AG04450 (cell line): ENCODE measurements around the gene HTRA1. TPM values are rescaled to one million over a fixed set of nuclear protein-coding genes. Genes with fewer than 3 reads are reported as not detected.

Experiments used
- CTCF ChIA-PET: fragments of 300-600, 350-600 bp; formaldehyde crosslinking; extraction: SDS; loops from one replicate; lab custom pipeline; 2022; ENCODE audit warnings: antibody characterized with exemption, inconsistent platforms; lab: Charles Lee
- POLR2A ChIA-PET: fragments of 350-600 bp; formaldehyde crosslinking; extraction: SDS; loops from one replicate; lab custom pipeline; 2021; ENCODE audit warnings: antibody characterized with exemption, inconsistent platforms; lab: Yijun Ruan, JAX
- DNase-seq: peaks from one replicate; pipeline ENCODE4 v3.0.0-alpha.2; 2011; ENCODE audit warnings: low read depth, low spot score
- H3K27ac ChIP-seq: one replicate; pipeline ENCODE4 v1.5.1; 2012; ENCODE audit warnings: low read depth, low read length, control low read depth
- H3K27me3 ChIP-seq: one replicate; pipeline ENCODE4 v1.6.0; 2012; ENCODE audit warnings: low read length; ENCODE audit not compliant: control insufficient read depth, insufficient read depth
- H3K4me3 ChIP-seq: 2 replicates; pipeline ENCODE4 v1.5.1; 2011; ENCODE audit warnings: mild to moderate bottlenecking, low read depth, low read length, control low read depth
- H3K9me3 ChIP-seq: 2 replicates; pipeline ENCODE4 v1.5.1; 2012; ENCODE audit warnings: low read length; ENCODE audit not compliant: control insufficient read depth, insufficient read depth
- polyA plus RNA-seq: library from polyadenylated mRNA; depleted of rRNA; stranded (reverse); fragments of >200 nt; gene quantifications from 2 replicates; pipeline ENCODE4 v1.2.3, GENCODE V29; 2011
- TF ChIP-seq, protein P1 (sequence below): IDR thresholded peaks from 2 replicates; pipeline ENCODE4 v1.5.1; 2011; ENCODE audit warnings: low read depth, low read length, control low read depth, inconsistent platforms

Gene HTRA1
- polyA plus RNA-seq, 1 experiment: 187 TPM

DNA sequence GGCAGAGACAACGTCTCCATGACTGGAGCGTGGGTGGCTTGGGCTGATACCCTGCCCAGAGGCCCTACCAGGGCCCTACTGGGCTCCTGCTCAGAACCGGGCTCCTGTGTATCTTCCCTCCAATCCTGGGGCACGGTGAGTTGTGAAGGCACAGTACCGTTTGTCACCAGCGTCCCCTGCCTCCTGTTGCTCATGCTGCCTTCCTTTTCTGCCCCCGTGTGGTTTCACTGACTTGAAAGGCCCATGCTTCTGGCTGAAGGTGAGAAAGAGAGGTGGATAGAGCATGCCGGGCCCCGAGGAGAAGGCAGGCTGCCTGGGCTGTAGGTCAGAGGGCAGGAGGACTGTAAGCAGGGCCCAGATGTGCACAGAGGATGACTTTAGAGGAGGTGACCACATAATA is 90.1 kb downstream of the HTRA1 start:
- CTCF ChIA-PET: no interaction called here
- H3K27ac ChIP-seq: no peak overlapping the region

GRCh38 chr10:122553341-122553740 is 92.0 kb downstream of the HTRA1 start:
- H3K27ac ChIP-seq: no peak overlapping the region
- peaks cover 7% of the 10 kb centered on the region for H3K27me3 ChIP-seq
- ChIA-PET CTCF (interaction anchor here (1.9 kb wide), 1 partner anchor 12 kb away, joined by 10 read pairs; no protein-coding TSS in a partner anchor), POLR2A (no interaction called here)
- no peak for DNase-seq
- no peak overlapping the region for H3K4me3 ChIP-seq
- TF ChIP-seq, protein P1, sequence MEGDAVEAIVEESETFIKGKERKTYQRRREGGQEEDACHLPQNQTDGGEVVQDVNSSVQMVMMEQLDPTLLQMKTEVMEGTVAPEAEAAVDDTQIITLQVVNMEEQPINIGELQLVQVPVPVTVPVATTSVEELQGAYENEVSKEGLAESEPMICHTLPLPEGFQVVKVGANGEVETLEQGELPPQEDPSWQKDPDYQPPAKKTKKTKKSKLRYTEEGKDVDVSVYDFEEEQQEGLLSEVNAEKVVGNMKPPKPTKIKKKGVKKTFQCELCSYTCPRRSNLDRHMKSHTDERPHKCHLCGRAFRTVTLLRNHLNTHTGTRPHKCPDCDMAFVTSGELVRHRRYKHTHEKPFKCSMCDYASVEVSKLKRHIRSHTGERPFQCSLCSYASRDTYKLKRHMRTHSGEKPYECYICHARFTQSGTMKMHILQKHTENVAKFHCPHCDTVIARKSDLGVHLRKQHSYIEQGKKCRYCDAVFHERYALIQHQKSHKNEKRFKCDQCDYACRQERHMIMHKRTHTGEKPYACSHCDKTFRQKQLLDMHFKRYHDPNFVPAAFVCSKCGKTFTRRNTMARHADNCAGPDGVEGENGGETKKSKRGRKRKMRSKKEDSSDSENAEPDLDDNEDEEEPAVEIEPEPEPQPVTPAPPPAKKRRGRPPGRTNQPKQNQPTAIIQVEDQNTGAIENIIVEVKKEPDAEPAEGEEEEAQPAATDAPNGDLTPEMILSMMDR: no peak
- no peaks in the 10 kb centered on the region for H3K9me3 ChIP-seq

More for the DNA sequence above, 90.1 kb downstream of the HTRA1 start:
- Histone ChIP-seq H3K4me3 (no peak overlapping the region), H3K27me3 (peaks cover 1% of the 10 kb centered on the region), H3K9me3 (no peaks in the 10 kb centered on the region)
- no peak for DNase-seq
- TF ChIP-seq, protein P1: no peak
- POLR2A ChIA-PET: no interaction called here

GRCh38 chr10:122554131-122555036 is 93.0 kb downstream of the HTRA1 start:
- peaks cover 10% of the 10 kb centered on the region for H3K27me3 ChIP-seq
- no peak for DNase-seq
- TF ChIP-seq, protein P1: no peak
- no peak overlapping the region for H3K27ac ChIP-seq
- H3K4me3 ChIP-seq: no peak overlapping the region
- H3K9me3 ChIP-seq: no peaks in the 10 kb centered on the region
- POLR2A ChIA-PET: no interaction called here
- CTCF ChIA-PET: no interaction called here

GRCh38 chr10:122555442-122555841 is 94.1 kb downstream of the HTRA1 start:
- CTCF ChIA-PET: interaction anchor here (1.2 to 3.1 kb wide), 2 partner anchors 10 to 211 kb away, joined by 3 to 13 read pairs; no protein-coding TSS in a partner anchor
- TF ChIP-seq, protein P1: no peak
- DNase-seq: no peak
- H3K27ac ChIP-seq: no peak overlapping the region
- POLR2A ChIA-PET: no interaction called here
- peaks cover 18% of the 10 kb centered on the region for H3K27me3 ChIP-seq
- H3K4me3 ChIP-seq: no peak overlapping the region
- no peaks in the 10 kb centered on the region for H3K9me3 ChIP-seq

GRCh38 chr10:122557516-122557915 is 96.2 kb downstream of the HTRA1 start:
- CTCF ChIA-PET: interaction anchor here (1.0 to 3.1 kb wide), 2 partner anchors 8 to 259 kb away, joined by 3 to 13 read pairs; no protein-coding TSS in a partner anchor
- POLR2A ChIA-PET: no interaction called here
- DNase-seq: no peak
- no peaks in the 10 kb centered on the region for H3K9me3 ChIP-seq
- H3K27me3 ChIP-seq: peaks cover 27% of the 10 kb centered on the region
- TF ChIP-seq, protein P1: no peak
- H3K4me3 ChIP-seq: no peak overlapping the region
- H3K27ac ChIP-seq: no peak overlapping the region
